Caco-2 (cell line): ENCODE results near the gene NDUFA11. TPM values are rescaled to one million over a fixed set of nuclear protein-coding genes. Genes with fewer than 3 reads are reported as not detected.
"Not testable (repeated sequence)": the region's sequence is repeated elsewhere in the genome, so short reads cannot be mapped to it uniquely, and the experiment has no call there.

Experiments
- BruUV-seq: library from RNA; stranded (reverse); fragments of 400-500 nt; replicated peaks from 2 replicates; lab custom pipeline; 2021; lab: Mats Ljungman, UMichigan
- CTCF ChIA-PET: fragments of 300-600 bp; sonication (Branson Sonifier 250); formaldehyde crosslinking; loops from one replicate; lab custom pipeline; 2022; ENCODE audit warnings: antibody characterized with exemption; lab: Charles Lee
- POLR2A ChIA-PET: fragments of 300-600 bp; sonication (Branson Sonifier 250); formaldehyde crosslinking; loops from one replicate; lab custom pipeline; 2022; ENCODE audit warnings: antibody characterized with exemption; lab: Charles Lee
- DNase-seq, 2 experiments: peaks; one replicate each; pipeline versions ENCODE4 v3.0.0 to v3.0.0-alpha.2; 2020 to 2022
- H3K27me3 ChIP-seq: replicated peaks from 2 replicates; pipeline ENCODE4 v1.6.0; 2011; ENCODE audit warnings: low read length; ENCODE audit not compliant: control insufficient read depth, insufficient read depth
- H3K36me3 ChIP-seq: 2 replicates; pipeline ENCODE4 v1.5.1; 2011; ENCODE audit warnings: low read length; ENCODE audit not compliant: control insufficient read depth, insufficient read depth
- H3K4me1 ChIP-seq: fragments of 250-450 bp; sonication (Bioruptor Pico); 2 replicates; pipeline ENCODE4 v1.5.1; 2020; ENCODE audit warnings: mild to moderate bottlenecking
- H3K4me3 ChIP-seq: 2 replicates; pipeline ENCODE4 v1.5.1; 2011; ENCODE audit warnings: low read depth, mild to moderate bottlenecking, control low read depth, low read length
- H3K9me3 ChIP-seq: fragments of 250-450 bp; sonication (Bioruptor Pico); 2 replicates; pipeline ENCODE4 v1.5.1; 2020; ENCODE audit warnings: mild to moderate bottlenecking, moderate library complexity
- H3K27ac Mint-ChIP-seq: one replicate; pipeline ENCODE4 v1.8.0; 2022; ENCODE audit warnings: mixed read lengths; ENCODE audit not compliant: unreplicated experiment
- H3K27me3 Mint-ChIP-seq: one replicate; pipeline ENCODE4 v1.8.0; 2022; ENCODE audit warnings: mixed read lengths; ENCODE audit not compliant: insufficient read depth, unreplicated experiment
- H3K36me3 Mint-ChIP-seq: one replicate; pipeline ENCODE4 v1.8.0; 2022; ENCODE audit warnings: mild to moderate bottlenecking, mixed read lengths; ENCODE audit not compliant: insufficient read depth, unreplicated experiment
- H3K4me1 Mint-ChIP-seq: one replicate; pipeline ENCODE4 v1.8.0; 2022; ENCODE audit warnings: low read depth, mixed read lengths; ENCODE audit not compliant: unreplicated experiment
- H3K4me3 Mint-ChIP-seq: one replicate; pipeline ENCODE4 v1.8.0; 2022; ENCODE audit warnings: mild to moderate bottlenecking, moderate library complexity, mixed read lengths; ENCODE audit not compliant: unreplicated experiment
- H3K9me3 Mint-ChIP-seq: one replicate; pipeline ENCODE4 v1.8.0; 2022; ENCODE audit warnings: mixed read lengths; ENCODE audit not compliant: unreplicated experiment
- CTCF ChIP-seq, 2 experiments: fragments of 200-600 bp in 1 of 2; IDR thresholded peaks; 1 replicate in 1 of 2; 2 replicates in 1 of 2; pipeline versions ENCODE4 v1.5.1 to v1.8.0; 2011 to 2022; ENCODE audit warnings: antibody characterized with exemption in 1 of 2, control low read depth in 1 of 2, inconsistent platforms in 1 of 2, low read depth in 1 of 2, low read length in 1 of 2, mild to moderate bottlenecking in 1 of 2, moderate library complexity in 1 of 2; ENCODE audit not compliant: insufficient read depth in 1 of 2, severe bottlenecking in 1 of 2, unreplicated experiment in 1 of 2
- intact Hi-C: fragments of 100-400 bp; cut with micrococcal nuclease; formaldehyde crosslinking; loops from one replicate; pipeline ENCODE4 v1.10.0; 2022; ENCODE audit not compliant: unreplicated experiment
- total RNA-seq: library from RNA; stranded (reverse); gene quantifications from 2 replicates; pipeline ENCODE4 v1.2.3, GENCODE V29; 2022

Gene NDUFA11
- total RNA-seq, 1 experiment from 2014 or later = 272 TPM

GRCh38 chr19:5857203-5858081, 46.1 kb downstream of the NDUFA11 start:
- intact Hi-C loops = no loop called here
- ChIA-PET POLR2A (no interaction called here), CTCF (no interaction called here)

GRCh38 chr19:5855151-5855550, 48.4 kb downstream of the NDUFA11 start:
- not testable (repeated sequence) for H3K9me3 Mint-ChIP-seq, H3K27me3 Mint-ChIP-seq, H3K4me1 Mint-ChIP-seq

More at GRCh38 chr19:5857203-5858081, 46.1 kb downstream of the NDUFA11 start:
- no peak for DNase-seq
- Mint-ChIP-seq H3K9me3 (no peaks in the 10 kb centered on the region), H3K4me3 (no peak overlapping the region), H3K27me3 (no peaks in the 10 kb centered on the region), H3K27ac (no peak overlapping the region), H3K36me3 (no peaks in the 10 kb centered on the region), H3K4me1 (no peaks in the 10 kb centered on the region)
- TF ChIP-seq CTCF (IDR thresholded peaks at IDR 0.05; ENCODE audit: insufficient read depth in 1 of 2, low read depth in 1 of 2, low read length in 1 of 2, severe bottlenecking in 1 of 2, unreplicated experiment in 1 of 2) = no peak
- no TSS peak for BruUV-seq
- H3K27me3 ChIP-seq = no peaks in the 10 kb centered on the region
- H3K4me3 ChIP-seq = no peak overlapping the region
- H3K4me1 ChIP-seq = peaks cover 6% of the 10 kb centered on the region; the same call in 1 of the 2 replicates
- H3K36me3 ChIP-seq = no peaks in the 10 kb centered on the region
- 0 out of 2 replicates have a peak, but pooled peaks cover 4% of the 10 kb centered on the region for H3K9me3 ChIP-seq

GRCh38 chr19:5854121-5854520, 49.5 kb downstream of the NDUFA11 start:
- H3K36me3 ChIP-seq, H3K9me3 Mint-ChIP-seq, H3K9me3 ChIP-seq, H3K27me3 ChIP-seq, CTCF ChIA-PET, BruUV-seq, H3K4me3 ChIP-seq, H3K27ac Mint-ChIP-seq, H3K27me3 Mint-ChIP-seq, H3K36me3 Mint-ChIP-seq, H3K4me1 Mint-ChIP-seq, H3K4me1 ChIP-seq, DNase-seq, H3K4me3 Mint-ChIP-seq, intact Hi-C loops, POLR2A ChIA-PET: not testable (repeated sequence)

More at GRCh38 chr19:5855151-5855550, 48.4 kb downstream of the NDUFA11 start:
- intact Hi-C loops, POLR2A ChIA-PET, H3K4me3 Mint-ChIP-seq, BruUV-seq, DNase-seq, CTCF ChIA-PET, H3K27ac Mint-ChIP-seq, H3K27me3 ChIP-seq, H3K4me1 ChIP-seq, H3K4me3 ChIP-seq, H3K36me3 ChIP-seq, H3K9me3 ChIP-seq, H3K36me3 Mint-ChIP-seq: not testable (repeated sequence)

GRCh38 chr19:5851302-5851701, 52.3 kb downstream of the NDUFA11 start, which contains the start of gene FUT3:
Gene FUT3, minus strand, starts transcription at chr19:5851449.
- Mint-ChIP-seq H3K4me3 (no peak within 1 kb of the TSS), H3K9me3 (no peaks in the 10 kb centered on the region), H3K27me3 (no peaks in the 10 kb centered on the region), H3K36me3 (no peaks in the 10 kb centered on the region), H3K27ac (no peak within 1 kb of the TSS), H3K4me1 (no peaks in the 10 kb centered on the region)
- TF ChIP-seq CTCF (IDR thresholded peaks at IDR 0.05; ENCODE audit: insufficient read depth in 1 of 2, low read depth in 1 of 2, low read length in 1 of 2, severe bottlenecking in 1 of 2, unreplicated experiment in 1 of 2) = no peak
- DNase-seq = no peak
- Histone ChIP-seq H3K9me3 (no peaks in the 10 kb centered on the region), H3K27me3 (no peaks in the 10 kb centered on the region), H3K4me3 (no peak within 1 kb of the TSS), H3K36me3 (no peaks in the 10 kb centered on the region), H3K4me1 (no peaks in the 10 kb centered on the region)
- POLR2A ChIA-PET = no interaction called here
- intact Hi-C loops = no loop called here
- no TSS peak for BruUV-seq
- CTCF ChIA-PET = interaction anchor here (0.7 kb wide), 1 partner anchor 13 kb away, joined by 3 read pairs; no protein-coding TSS in a partner anchor
